BLaER1 treated with 17β-estradiol and CSF1 and Interleukin-3, amounts not matched to agents 10 nM and 100 nM (cell line): ENCODE data around the gene WWOX.

Experiments used
- H3K27ac ChIP-seq, 11 experiments: shearing (Covaris generic); formaldehyde crosslinking; 2 replicates each; pipeline ENCODE4 v1.8.1; 2022
- H3K27me3 ChIP-seq, 11 experiments: shearing (Covaris generic); formaldehyde crosslinking; 2 replicates each; pipeline ENCODE4 v1.8.1; 2022
- H3K36me3 ChIP-seq, 11 experiments: shearing (Covaris generic); formaldehyde crosslinking; 2 replicates each; pipeline ENCODE4 v1.8.1; 2022
- H3K4me1 ChIP-seq, 10 experiments: shearing (Covaris generic); formaldehyde crosslinking; 2 replicates each; pipeline ENCODE4 v1.8.1; 2022
- H3K4me2 ChIP-seq, 11 experiments: shearing (Covaris generic); formaldehyde crosslinking; 2 replicates each; pipeline ENCODE4 v1.8.1; 2022
- H3K4me3 ChIP-seq, 10 experiments: shearing (Covaris generic); formaldehyde crosslinking; 2 replicates each; pipeline ENCODE4 v1.8.1; 2022
- H3K9ac ChIP-seq, 11 experiments: shearing (Covaris generic); formaldehyde crosslinking; 2 replicates each; pipeline ENCODE4 v1.8.1; 2022
- H3K9me3 ChIP-seq, 11 experiments: shearing (Covaris generic); formaldehyde crosslinking; replicated peaks in 1 of 11; 2 replicates each; pipeline ENCODE4 v1.8.1; 2022
- H4K20me1 ChIP-seq, 11 experiments: shearing (Covaris generic); formaldehyde crosslinking; 2 replicates each; pipeline ENCODE4 v1.8.1; 2022
- Cebpa-rat ChIP-seq, 11 experiments: shearing (Covaris generic); IDR thresholded peaks; 2 replicates each; pipeline ENCODE4 v1.8.1; 2022

Gene WWOX

DNA sequence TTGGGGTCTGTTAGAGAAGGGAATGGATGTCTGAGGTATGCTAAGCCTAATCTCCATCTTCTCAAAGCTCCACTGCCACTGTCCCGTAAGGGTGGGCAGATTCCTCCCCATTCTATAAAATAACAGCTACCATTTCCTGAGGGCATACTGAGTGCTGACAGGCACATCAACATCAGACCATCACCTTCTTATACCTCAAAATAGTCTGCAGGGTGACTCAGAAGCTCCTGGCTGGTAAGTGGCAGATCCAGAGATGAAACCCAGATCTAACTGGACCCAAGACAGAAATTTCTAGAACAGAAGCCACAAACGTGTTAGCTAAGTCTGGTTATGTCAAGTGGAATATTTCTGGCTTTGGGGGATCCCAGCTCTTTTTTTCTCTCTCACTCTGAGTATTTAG, 548.0 kb downstream of the WWOX start:
- TF ChIP-seq Cebpa-rat (IDR thresholded peaks at IDR 0.05) = no peak
- H3K4me3 ChIP-seq = no peak overlapping the region
- no peak overlapping the region for H3K9ac ChIP-seq
- no peaks in the 10 kb centered on the region for H3K9me3 ChIP-seq
- H4K20me1 ChIP-seq = no peaks in the 10 kb centered on the region
- no peak overlapping the region for H3K27ac ChIP-seq
- H3K4me2 ChIP-seq = peak overlapping the region in 1 of 11 experiments; percentile 25; a peak in 2 of 22 replicates
- H3K27me3 ChIP-seq = no peaks in the 10 kb centered on the region
- H3K36me3 ChIP-seq = no peaks in the 10 kb centered on the region
- peaks cover 0 to 12% (median 0%) of the 10 kb centered on the region in 10 experiments; a peak in 3 of 20 replicates for H3K4me1 ChIP-seq

DNA sequence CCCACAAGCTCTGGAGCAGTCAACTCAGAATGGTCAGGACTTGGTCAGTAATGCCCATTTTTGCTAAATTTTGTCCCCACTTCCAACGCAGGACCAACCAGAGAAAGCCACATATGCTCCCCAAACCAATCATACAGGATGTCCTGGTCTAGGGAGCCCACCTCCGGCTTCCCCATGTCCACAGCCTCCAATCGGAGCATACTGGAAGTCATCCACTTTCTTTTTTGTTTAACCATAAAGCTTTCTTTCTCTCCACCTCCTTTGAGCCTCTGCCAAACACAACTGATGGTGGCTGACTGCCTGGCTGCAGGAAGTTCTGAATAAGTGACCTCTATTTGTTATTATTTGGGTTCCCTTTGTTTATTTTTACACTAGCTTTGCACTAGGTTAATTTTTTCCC, 549.1 kb downstream of the WWOX start:
- Histone ChIP-seq H3K27ac (no peak overlapping the region), H3K4me2 (no peak overlapping the region), H3K9ac (no peak overlapping the region), H3K36me3 (no peaks in the 10 kb centered on the region), H4K20me1 (no peaks in the 10 kb centered on the region), H3K4me1 (peaks cover 0 to 12% (median 0%) of the 10 kb centered on the region in 10 experiments; a peak in 3 of 20 replicates), H3K9me3 (no peaks in the 10 kb centered on the region), H3K27me3 (no peaks in the 10 kb centered on the region), H3K4me3 (no peak overlapping the region)
- no peak for TF ChIP-seq Cebpa-rat (IDR thresholded peaks at IDR 0.05)

DNA sequence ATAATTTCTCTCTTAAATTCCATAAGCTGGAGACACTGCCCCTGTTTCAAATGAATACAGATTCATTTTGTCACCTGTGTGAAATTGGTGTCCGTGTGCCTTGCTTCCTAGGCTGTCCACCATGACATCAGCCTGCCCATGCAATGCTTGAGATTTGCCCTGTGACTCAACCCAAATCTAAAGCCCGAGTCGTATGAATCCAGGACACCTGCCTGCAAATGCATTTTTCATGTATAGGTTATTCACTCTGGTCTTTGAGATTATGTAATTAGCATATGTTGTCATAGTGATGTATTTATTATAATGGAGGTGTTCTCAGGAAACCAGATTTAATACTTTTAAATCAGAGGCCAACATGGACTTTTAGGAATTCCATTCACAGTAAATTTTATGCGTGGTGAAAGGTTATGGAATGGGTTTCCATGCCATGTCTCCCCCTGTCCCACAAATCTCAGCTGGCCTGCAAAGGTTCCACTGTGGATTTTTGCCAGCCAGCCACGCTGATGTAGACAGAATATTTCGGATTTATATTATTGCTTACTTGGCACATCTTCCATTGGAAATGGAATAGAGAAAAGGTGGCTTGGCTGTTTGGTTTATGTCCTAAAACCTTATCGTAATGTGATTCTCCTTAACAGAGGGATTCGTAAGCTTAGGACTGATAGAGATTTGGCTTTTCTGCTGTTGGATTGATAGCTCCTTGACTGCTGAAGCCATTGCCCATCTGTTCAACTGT, 551.1 kb downstream of the WWOX start:
- peaks cover 0 to 12% (median 0%) of the 10 kb centered on the region in 10 experiments; a peak in 3 of 20 replicates for H3K4me1 ChIP-seq
- H4K20me1 ChIP-seq = no peaks in the 10 kb centered on the region
- H3K9me3 ChIP-seq = no peaks in the 10 kb centered on the region
- no peak overlapping the region for H3K27ac ChIP-seq
- H3K36me3 ChIP-seq = no peaks in the 10 kb centered on the region
- H3K4me3 ChIP-seq = no peak overlapping the region
- H3K27me3 ChIP-seq = no peaks in the 10 kb centered on the region
- no peak overlapping the region for H3K9ac ChIP-seq
- no peak for TF ChIP-seq Cebpa-rat (IDR thresholded peaks at IDR 0.05)
- no peak overlapping the region for H3K4me2 ChIP-seq

DNA sequence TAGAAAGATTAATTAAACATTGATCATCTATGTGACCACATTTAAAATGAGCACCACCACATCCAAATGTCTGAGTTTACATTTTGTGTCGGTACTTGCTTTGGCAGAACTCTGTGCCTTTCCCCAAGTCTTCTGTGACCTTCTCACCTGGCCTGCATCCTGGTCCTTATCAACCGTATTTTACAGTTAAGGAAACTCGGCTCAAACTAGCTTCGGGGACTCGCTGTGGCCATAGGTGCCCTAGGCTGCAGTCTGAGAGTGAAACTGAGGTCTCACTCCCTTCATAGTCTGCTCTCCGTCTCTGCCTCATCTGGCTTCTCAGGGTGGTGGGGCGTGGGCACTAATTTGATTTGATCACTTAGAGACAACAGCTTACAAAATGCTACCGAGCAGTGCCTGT, 555.5 kb downstream of the WWOX start:
- no peak overlapping the region for H3K4me2 ChIP-seq
- no peaks in the 10 kb centered on the region for H3K27me3 ChIP-seq
- H3K27ac ChIP-seq = no peak overlapping the region
- no peaks in the 10 kb centered on the region for H3K36me3 ChIP-seq
- no peaks in the 10 kb centered on the region for H3K4me1 ChIP-seq
- H3K9ac ChIP-seq = no peak overlapping the region
- no peak for TF ChIP-seq Cebpa-rat (IDR thresholded peaks at IDR 0.05)
- H3K9me3 ChIP-seq = no peaks in the 10 kb centered on the region
- H3K4me3 ChIP-seq = no peak overlapping the region
- H4K20me1 ChIP-seq = no peaks in the 10 kb centered on the region

DNA sequence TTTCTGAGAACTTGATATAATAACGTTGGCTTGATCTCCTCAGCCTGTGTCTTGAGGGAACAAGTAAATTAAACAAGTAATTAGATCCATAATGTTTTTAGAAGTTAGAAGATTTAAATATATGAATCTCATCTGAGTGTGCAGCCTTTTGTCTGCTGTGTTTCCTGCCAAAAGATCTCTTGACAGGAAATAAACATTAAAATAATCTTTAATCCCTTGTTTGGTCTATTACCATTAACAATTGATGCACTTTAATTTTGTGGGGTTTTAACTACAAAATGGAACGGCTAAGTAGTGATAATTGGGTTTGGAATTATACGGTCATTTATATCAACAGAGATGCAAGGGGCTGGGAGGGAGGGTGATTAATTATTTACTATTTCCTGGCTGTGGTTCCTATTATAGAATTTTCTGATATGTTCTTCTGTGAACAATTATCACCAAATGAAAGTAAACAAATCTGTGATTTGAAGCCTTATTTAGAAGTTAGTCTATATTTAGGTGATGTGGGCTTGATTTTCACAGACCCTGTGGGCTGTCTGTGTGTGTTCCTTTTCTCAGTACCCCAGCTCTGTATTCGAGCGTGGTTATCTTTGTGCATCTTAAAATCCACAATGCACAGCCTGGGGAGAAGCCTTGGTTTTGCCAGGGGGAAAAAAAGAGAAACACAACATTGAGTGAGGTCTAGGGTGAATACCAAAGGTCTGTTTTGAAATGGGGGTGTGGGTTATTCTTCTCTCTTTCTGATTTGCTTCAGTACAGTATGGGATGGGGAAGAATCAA, 556.1 kb downstream of the WWOX start:
- H3K27ac ChIP-seq = no peak overlapping the region
- no peak overlapping the region for H3K9ac ChIP-seq
- H3K4me1 ChIP-seq = no peaks in the 10 kb centered on the region
- H3K27me3 ChIP-seq = no peaks in the 10 kb centered on the region
- TF ChIP-seq Cebpa-rat (IDR thresholded peaks at IDR 0.05) = no peak
- H3K9me3 ChIP-seq = no peaks in the 10 kb centered on the region
- no peak overlapping the region for H3K4me2 ChIP-seq
- no peak overlapping the region for H3K4me3 ChIP-seq
- H3K36me3 ChIP-seq = no peaks in the 10 kb centered on the region
- no peaks in the 10 kb centered on the region for H4K20me1 ChIP-seq

DNA sequence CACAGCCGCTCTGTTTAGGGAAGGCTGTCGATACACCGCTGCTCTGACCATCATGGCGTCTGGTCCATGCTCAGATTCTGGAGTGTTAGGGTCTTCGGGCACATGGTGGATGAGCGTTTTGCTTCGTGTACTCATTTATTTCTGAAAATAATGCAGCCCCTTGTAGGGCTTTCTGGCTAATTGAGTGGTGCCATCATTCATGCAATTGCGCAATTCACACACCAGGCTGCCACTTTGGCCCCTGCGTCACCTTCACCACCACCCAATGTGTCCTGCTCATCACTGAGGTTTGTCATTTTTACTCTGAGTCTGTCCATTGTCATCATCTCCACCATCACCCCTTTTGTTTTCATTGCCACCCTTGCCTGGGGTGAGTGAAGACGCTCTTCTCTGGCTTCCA, 557.4 kb downstream of the WWOX start:
- H3K9ac ChIP-seq = no peak overlapping the region
- H3K4me3 ChIP-seq = no peak overlapping the region
- H3K27ac ChIP-seq = no peak overlapping the region
- no peaks in the 10 kb centered on the region for H3K27me3 ChIP-seq
- H4K20me1 ChIP-seq = no peaks in the 10 kb centered on the region
- no peak overlapping the region for H3K4me2 ChIP-seq
- no peaks in the 10 kb centered on the region for H3K36me3 ChIP-seq
- H3K4me1 ChIP-seq = no peaks in the 10 kb centered on the region
- no peak for TF ChIP-seq Cebpa-rat (IDR thresholded peaks at IDR 0.05)
- no peaks in the 10 kb centered on the region for H3K9me3 ChIP-seq

DNA sequence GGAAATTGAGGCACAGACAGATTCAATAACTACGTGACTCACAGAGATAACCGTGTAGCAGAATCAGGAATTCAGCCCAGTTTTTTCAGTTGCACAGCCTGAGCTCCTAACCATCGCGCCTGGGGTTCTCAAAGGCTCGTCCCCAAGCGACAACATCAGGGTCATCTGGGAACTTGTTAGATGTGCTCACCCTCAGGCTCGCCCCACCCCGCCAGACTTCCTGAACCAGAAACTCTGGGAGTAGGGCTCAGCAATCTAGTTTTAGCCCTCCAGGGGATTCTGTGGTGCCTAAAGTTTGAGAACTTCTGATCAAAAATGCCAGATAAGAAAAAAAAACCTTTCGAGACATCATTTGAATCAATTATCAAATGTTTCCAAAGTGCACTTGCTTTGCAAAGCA, 559.8 kb downstream of the WWOX start:
- no peak for TF ChIP-seq Cebpa-rat (IDR thresholded peaks at IDR 0.05)
- H3K4me1 ChIP-seq = no peaks in the 10 kb centered on the region
- H3K4me2 ChIP-seq = no peak overlapping the region
- no peaks in the 10 kb centered on the region for H4K20me1 ChIP-seq
- no peaks in the 10 kb centered on the region for H3K36me3 ChIP-seq
- H3K4me3 ChIP-seq = no peak overlapping the region
- no peak overlapping the region for H3K9ac ChIP-seq
- no peaks in the 10 kb centered on the region for H3K9me3 ChIP-seq
- no peak overlapping the region for H3K27ac ChIP-seq
- no peaks in the 10 kb centered on the region for H3K27me3 ChIP-seq

DNA sequence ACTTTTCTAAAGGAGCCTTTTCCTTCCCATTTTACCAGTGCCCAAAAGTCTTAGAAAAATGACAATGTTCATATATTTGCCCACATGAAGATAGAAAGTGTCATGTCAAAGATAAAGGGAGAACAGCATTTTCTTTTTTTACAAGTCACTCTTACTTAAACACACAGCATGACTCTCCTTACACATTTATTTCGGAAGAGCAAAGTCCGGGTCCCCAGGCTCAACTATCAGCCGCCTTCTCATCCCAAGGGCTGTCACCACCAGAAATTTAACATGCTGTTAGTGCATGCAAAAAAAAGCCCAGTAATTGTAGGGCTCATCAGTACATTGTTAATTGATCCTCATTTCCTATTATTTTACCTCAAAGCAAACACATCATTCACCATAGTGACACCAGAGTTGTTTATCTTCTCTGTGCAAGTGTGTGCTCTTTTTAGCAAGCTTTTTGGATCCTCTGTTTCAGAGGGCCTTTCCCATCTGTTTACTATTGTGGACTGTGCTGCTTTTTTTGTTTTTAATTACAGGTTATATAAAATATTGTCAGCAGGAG, 560.3 kb downstream of the WWOX start:
- TF ChIP-seq Cebpa-rat (IDR thresholded peaks at IDR 0.05) = no peak
- Histone ChIP-seq H3K4me3 (no peak overlapping the region), H3K4me2 (no peak overlapping the region), H3K9me3 (no peaks in the 10 kb centered on the region), H4K20me1 (no peaks in the 10 kb centered on the region), H3K27me3 (no peaks in the 10 kb centered on the region), H3K27ac (no peak overlapping the region), H3K36me3 (no peaks in the 10 kb centered on the region), H3K4me1 (no peaks in the 10 kb centered on the region), H3K9ac (no peak overlapping the region)

DNA sequence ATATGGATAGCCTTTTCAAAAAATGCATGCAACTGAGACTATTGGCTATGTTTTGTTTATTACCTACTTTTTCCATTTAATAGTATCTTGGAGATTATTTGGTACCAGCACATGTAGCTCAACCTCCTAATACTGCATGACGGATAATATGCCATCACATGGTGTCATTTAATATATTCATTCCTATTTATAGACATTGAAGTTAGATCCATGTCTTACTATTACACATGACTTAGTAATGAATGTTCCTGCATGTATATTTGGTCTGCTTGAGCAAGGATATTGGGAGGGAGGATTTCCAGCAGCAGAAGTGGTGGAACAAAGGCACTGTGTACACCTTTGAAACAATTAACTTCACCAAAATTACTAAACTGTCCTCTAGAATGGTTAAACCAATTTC, 561.3 kb downstream of the WWOX start:
- Histone ChIP-seq H3K36me3 (no peaks in the 10 kb centered on the region), H3K4me1 (no peaks in the 10 kb centered on the region), H3K9me3 (no peaks in the 10 kb centered on the region), H4K20me1 (no peaks in the 10 kb centered on the region), H3K27me3 (no peaks in the 10 kb centered on the region), H3K4me2 (no peak overlapping the region), H3K27ac (no peak overlapping the region), H3K9ac (no peak overlapping the region), H3K4me3 (no peak overlapping the region)
- TF ChIP-seq Cebpa-rat (IDR thresholded peaks at IDR 0.05) = no peak
